Skeletal muscle tissue (tissue), 4 donors: ENCODE data around the gene NAGA. TPM values are rescaled to one million over a fixed set of nuclear protein-coding genes. Genes with fewer than 3 reads are reported as not detected.
"Not testable (repeated sequence)": the region's sequence is repeated elsewhere in the genome, so short reads cannot be mapped to it uniquely, and the experiment has no call there.

Experiments
- H3K27ac ChIP-seq: one replicate; pipeline ENCODE4 v1.7.0; 2013; ENCODE audit warnings: mild to moderate bottlenecking, low read depth, low read length, inconsistent platforms
- H3K27me3 ChIP-seq, 3 donors: one replicate each; pipeline ENCODE4 v1.7.0; 2013; ENCODE audit warnings: low read length in 3 of 3; ENCODE audit not compliant: control insufficient read depth in 3 of 3, insufficient read depth in 3 of 3
- H3K36me3 ChIP-seq, 3 donors: one replicate each; pipeline ENCODE4 v1.7.0; 2013; ENCODE audit warnings: low read length in 3 of 3; ENCODE audit not compliant: control insufficient read depth in 3 of 3, insufficient read depth in 3 of 3
- H3K4me1 ChIP-seq, 3 donors: one replicate each; pipeline ENCODE4 v1.7.0; 2013; ENCODE audit warnings: low read length in 3 of 3, mild to moderate bottlenecking in 3 of 3; ENCODE audit not compliant: control insufficient read depth in 3 of 3, insufficient read depth in 3 of 3
- H3K4me3 ChIP-seq, 3 donors: one replicate each; pipeline ENCODE4 v1.7.0; 2013; ENCODE audit warnings: low read length in 3 of 3
- H3K9ac ChIP-seq, 3 donors: one replicate each; pipeline ENCODE4 v1.7.0; 2013; ENCODE audit warnings: low read length in 3 of 3, mild to moderate bottlenecking in 3 of 3, moderate library complexity in 2 of 3, low read depth in 1 of 3
- H3K9me3 ChIP-seq, 3 donors: one replicate each; pipeline ENCODE4 v1.7.0; 2013; ENCODE audit warnings: low read length in 3 of 3; ENCODE audit not compliant: control insufficient read depth in 3 of 3
- total RNA-seq: library from RNA; depleted of rRNA; stranded (reverse); fragments of >200 nt; gene quantifications from one replicate; pipeline ENCODE4 v1.2.3, GENCODE V29; 2014
- donor health status: Osteomylitis.

Gene NAGA
- 26.1 TPM for total RNA-seq

DNA sequence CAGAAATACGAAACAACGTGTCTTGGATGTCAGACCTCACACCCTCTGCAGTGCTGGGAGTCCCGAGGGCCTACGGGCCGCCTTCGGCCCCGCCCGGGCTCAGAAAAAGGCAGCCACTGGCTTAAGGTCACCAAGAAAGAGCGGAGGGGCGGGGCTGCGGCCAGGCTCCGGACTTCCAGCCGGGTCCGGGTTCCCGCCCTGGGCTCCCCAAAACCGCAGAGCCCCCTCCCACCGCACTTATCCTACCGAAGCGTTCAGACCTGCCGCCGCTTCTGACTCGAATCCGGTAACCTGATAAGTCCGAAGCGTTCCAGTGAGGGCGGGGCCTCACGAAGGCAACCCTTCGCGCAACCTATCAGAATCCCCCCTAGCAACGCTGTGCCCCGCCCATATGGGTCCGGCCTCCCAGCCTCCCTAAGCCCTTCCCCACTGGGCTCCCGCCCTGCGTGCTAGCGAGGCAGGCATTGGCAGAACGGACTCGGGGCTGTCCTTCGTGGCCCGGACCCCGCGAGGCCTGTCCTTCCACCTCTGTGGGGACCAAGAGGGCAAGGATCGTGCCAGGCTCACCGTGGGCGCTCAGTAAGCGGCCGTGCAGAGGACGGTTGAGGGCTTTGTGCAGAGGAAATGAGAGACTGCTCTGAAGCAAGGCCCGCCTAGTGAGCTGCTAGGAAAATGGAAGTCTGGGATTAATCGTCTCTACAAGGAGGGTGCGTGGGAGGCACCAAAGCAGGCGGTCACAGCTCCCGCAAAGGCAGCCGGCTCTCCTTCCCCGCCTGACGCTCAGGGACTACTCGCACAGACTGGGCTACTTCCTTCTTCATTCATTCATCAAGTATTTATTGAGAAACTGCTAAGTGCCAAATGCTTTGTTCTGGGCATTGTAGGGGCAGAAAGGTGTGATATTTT lies at the start of gene NAGA:
Gene NAGA, minus strand, starts transcription at position 296 of the 906 bp plus-strand sequence. CDS start 515 bp downstream, outside the sequence.
- Histone ChIP-seq H3K27ac (peak within 1 kb of the TSS; percentile 79), H3K27me3 (no peaks in the 10 kb centered on the region), H3K9me3 (no peaks in the 10 kb centered on the region), H3K4me3 (peak within 1 kb of the TSS; percentile 73 to 94 (median 87)), H3K36me3 (peaks cover 24 to 30% (median 27%) of the 10 kb centered on the region in 3 donors), H3K4me1 (peaks cover 24 to 32% (median 31%) of the 10 kb centered on the region in 3 donors), H3K9ac (peak within 1 kb of the TSS; percentile 79 to 93 (median 89))

DNA sequence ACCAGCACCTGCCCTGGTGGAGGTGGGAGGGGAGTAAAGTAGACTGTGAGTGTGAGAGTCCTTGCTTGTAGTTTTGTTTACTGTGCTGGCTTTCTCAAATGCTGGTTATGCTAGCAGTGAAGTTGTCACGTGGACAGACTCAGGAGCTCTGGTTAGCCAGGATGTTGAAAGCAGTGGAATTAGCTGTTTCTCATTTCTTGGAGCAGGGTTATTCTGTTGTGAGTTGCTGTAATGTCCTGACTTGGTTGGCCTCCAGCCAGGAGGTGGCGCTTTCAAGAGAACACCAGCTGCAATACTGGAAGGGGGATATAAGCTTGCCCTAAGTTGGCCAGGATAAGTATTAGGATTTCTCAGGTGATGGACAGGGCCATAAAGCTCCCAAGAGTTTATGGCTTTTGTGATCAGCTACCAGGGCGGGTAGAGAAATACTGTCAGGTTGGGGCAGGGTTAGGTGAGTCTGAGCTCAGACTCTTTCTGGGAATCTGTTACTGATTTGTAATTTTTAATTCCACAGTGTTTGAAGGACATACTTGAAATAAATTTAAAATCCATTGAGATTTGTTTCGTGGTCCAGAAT lies 46.3 kb upstream of the NAGA start:
- Histone ChIP-seq H3K36me3 (peaks cover 0 to 4% (median 0%) of the 10 kb centered on the region in 3 donors), H3K27me3 (no peaks in the 10 kb centered on the region), H3K9ac (no peak overlapping the region), H3K4me3 (no peak overlapping the region), H3K9me3 (peaks cover 0 to 5% (median 0%) of the 10 kb centered on the region in 3 donors), H3K4me1 (peaks cover 6 to 7% (median 6%) of the 10 kb centered on the region in 3 donors), H3K27ac (no peak overlapping the region)

DNA sequence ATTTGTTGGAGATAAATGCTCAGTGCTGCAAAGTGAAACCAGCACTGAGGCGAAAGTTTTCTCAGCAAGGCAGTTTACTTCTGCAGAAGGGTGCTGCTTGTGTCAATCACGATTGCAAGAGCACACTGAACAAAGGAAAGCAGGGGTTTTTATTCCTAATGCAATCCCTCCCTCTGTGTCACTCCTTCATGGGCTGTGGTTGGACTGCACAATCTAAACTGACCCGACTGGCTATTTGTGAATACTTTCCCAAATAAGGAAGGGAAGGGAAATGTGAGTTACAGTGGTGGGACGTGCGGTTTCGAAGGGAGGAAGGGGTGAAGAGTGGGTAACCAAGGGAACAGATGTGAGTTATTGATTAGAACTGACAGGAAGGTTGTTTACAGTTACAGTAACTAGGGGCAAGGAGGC lies 44.8 kb upstream of the NAGA start:
- H3K9ac ChIP-seq, H3K4me3 ChIP-seq: not testable (repeated sequence)

DNA sequence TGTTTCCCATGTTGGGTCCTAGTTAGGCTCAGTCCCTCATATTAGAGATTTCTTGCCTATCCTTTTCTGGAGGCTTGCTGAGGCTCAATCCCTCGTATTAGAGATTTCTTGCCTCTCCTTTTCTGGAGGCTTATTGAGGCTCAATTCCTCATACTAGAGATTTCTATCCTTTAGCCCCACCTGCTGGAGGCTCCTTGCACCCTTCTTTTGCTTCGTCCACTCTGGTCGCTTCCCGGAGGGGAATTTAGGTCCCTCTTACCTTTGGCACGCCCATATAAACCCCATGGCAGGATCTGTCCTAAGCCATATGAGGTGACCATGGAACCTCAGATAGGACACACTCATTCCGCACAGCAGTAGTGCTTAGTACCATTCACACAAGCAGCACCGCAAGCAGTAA lies 44.1 kb upstream of the NAGA start:
- H3K36me3 ChIP-seq = peaks cover 0 to 4% (median 0%) of the 10 kb centered on the region in 3 donors
- peaks cover 0 to 5% (median 0%) of the 10 kb centered on the region in 3 donors for H3K9me3 ChIP-seq
- no peaks in the 10 kb centered on the region for H3K27me3 ChIP-seq
- no peak overlapping the region for H3K27ac ChIP-seq
- H3K4me3 ChIP-seq = no peak overlapping the region
- no peak overlapping the region for H3K9ac ChIP-seq
- H3K4me1 ChIP-seq = peaks cover 6 to 7% (median 6%) of the 10 kb centered on the region in 3 donors

More for the DNA sequence above, 44.8 kb upstream of the NAGA start:
- H3K36me3 ChIP-seq, H3K27me3 ChIP-seq, H3K27ac ChIP-seq, H3K4me1 ChIP-seq, H3K9me3 ChIP-seq: not testable (repeated sequence)

DNA sequence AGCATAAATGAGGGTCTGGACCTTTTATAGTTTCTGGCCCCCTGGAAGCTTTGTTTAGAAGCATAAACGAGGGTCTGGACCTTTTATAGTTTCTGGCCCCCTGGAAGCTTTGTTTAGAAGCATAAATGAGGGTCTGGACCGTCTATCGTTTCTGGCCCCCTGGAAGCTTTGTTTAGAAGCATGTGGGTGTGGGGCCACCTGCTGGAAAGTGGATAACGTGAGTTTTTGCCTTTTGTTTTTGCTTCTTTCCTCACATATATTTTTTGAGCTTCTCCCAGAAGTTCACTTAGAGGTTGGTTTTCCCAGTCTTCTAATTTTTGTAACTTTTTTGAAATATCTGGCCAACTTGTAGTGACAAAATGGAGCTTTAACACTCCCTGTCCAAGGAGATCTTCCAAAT lies 42.2 kb upstream of the NAGA start:
- not testable (repeated sequence) for H3K27me3 ChIP-seq, H3K9me3 ChIP-seq, H3K9ac ChIP-seq, H3K4me1 ChIP-seq, H3K36me3 ChIP-seq, H3K27ac ChIP-seq, H3K4me3 ChIP-seq

DNA sequence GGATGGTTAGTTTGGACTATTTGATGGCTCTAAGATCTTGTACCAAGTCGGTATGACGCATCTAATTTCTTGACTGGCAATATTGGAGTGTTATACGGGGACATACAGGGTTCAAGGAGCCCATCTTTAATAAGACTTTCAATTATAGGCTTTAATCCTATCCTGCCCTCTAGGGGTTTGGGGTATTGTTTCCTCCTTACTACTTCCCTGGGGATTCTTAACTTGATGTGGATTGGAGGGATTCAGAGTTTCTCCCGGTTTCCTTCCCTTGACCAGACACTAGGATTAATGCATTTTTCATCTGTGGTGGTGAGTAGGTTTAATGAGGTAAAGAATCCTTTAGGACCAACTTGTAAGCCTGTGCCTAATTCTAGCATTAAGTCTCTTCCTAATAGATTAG lies 41.2 kb upstream of the NAGA start:
- no peak overlapping the region for H3K9ac ChIP-seq
- no peaks in the 10 kb centered on the region for H3K27me3 ChIP-seq
- no peak overlapping the region for H3K27ac ChIP-seq
- H3K9me3 ChIP-seq = peaks cover 0 to 5% (median 0%) of the 10 kb centered on the region in 3 donors
- no peak overlapping the region for H3K4me3 ChIP-seq
- H3K4me1 ChIP-seq = peaks cover 4% of the 10 kb centered on the region in 3 donors
- peaks cover 0 to 4% (median 0%) of the 10 kb centered on the region in 3 donors for H3K36me3 ChIP-seq

DNA sequence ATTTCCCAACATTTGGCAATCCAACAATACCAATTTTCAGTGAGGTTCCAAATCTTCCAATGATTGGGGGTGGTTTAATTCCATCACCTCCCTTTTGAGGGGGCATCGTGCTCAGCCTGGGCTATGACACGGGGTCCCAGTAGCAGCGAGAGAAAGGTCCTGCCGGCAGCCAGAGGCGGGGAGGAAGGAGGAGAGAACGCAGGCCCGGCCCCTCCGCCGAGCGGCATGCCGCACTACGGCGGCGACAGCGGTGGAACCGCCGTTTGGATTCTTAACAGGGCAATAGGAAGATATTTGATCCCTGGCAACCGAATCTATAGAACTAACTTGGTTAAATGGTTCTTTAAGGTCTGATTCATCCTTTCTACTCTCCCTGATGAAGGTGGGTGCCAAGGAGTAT lies 38.2 kb upstream of the NAGA start:
- H3K27ac ChIP-seq = no peak overlapping the region
- H3K9me3 ChIP-seq = peaks cover 0 to 2% (median 0%) of the 10 kb centered on the region in 3 donors
- H3K4me3 ChIP-seq = no peak overlapping the region
- H3K27me3 ChIP-seq = no peaks in the 10 kb centered on the region
- no peak overlapping the region for H3K9ac ChIP-seq
- H3K4me1 ChIP-seq = no peaks in the 10 kb centered on the region
- H3K36me3 ChIP-seq = no peaks in the 10 kb centered on the region

DNA sequence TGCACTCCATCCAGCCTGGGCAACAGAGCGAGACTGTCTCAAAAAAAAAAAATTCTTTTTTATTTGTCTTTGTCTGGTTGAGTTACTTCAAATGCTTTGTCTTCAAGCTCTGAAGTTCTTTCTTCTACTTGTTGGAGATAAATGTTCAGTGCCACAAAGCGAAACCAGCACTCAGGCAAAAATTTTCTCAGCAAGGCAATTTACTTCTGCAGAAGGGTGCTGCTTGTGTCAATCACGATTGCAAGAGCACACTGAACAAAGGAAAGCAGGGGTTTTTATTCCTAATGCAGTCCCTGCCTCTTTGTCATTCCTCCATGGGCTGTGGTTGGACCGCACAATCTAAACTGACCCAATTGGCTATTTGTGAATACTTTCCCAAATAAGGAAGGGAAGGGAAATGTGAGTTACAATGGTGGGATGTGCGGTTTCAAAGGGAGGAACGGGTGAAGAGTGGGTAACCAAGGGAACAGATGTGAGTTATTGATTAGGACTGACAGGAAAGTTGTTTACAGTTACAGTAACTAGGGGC lies 33.8 kb upstream of the NAGA start:
- H3K4me3 ChIP-seq, H3K27ac ChIP-seq, H3K36me3 ChIP-seq, H3K9me3 ChIP-seq, H3K4me1 ChIP-seq, H3K27me3 ChIP-seq, H3K9ac ChIP-seq: not testable (repeated sequence)

DNA sequence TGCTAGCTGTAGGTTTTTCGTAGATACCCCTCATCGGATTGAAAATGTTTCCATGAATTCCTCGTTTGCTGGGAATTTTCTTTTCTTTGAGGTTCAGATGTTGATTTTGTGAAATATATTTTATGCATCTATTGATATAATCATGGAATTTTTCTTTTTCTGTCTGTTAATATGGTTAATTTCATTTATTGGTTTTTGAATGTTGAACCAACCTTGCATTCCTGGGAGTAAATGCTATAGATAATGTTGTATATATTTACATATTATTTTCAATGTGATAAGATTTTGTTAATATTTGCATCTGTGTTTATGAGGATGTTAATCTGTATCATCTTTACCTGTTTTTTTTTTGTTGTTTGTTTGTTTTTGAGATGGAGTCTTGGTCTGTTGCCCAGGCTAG lies 30.6 kb upstream of the NAGA start:
- Histone ChIP-seq H3K9me3 (peaks cover 0 to 2% (median 0%) of the 10 kb centered on the region in 3 donors), H3K27me3 (no peaks in the 10 kb centered on the region), H3K9ac (no peak overlapping the region), H3K4me1 (no peaks in the 10 kb centered on the region), H3K27ac (no peak overlapping the region), H3K4me3 (no peak overlapping the region), H3K36me3 (peaks cover 0 to 5% (median 0%) of the 10 kb centered on the region in 3 donors)

DNA sequence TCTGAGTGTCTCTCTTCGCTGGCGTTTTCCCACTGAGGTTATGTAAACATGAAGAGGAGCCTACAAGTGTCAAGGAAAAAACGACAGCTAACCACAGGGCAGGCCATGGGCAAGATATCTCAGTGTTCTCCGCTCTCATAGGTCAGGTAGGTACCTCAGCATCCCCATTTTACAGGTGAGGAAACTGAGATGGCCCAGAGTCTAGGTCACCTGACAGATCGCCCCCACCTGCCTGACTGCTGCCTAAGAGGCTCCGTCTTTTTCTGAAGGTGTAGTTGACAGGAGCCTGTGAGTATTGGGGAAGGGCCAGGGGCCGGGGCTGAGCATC lies 20.8 kb upstream of the NAGA start:
- peaks cover 19 to 35% (median 20%) of the 10 kb centered on the region in 3 donors for H3K4me1 ChIP-seq
- H3K9me3 ChIP-seq = no peaks in the 10 kb centered on the region
- H3K4me3 ChIP-seq = peak overlapping the region; percentile 89 to 92 (median 92)
- H3K9ac ChIP-seq = peak overlapping the region; percentile 95 to 98 (median 96)
- H3K27me3 ChIP-seq = no peaks in the 10 kb centered on the region
- peaks cover 9 to 13% (median 9%) of the 10 kb centered on the region in 3 donors for H3K36me3 ChIP-seq
- peak overlapping the region; percentile 100 for H3K27ac ChIP-seq
